Gastrocnemius medialis (tissue), 4 donors: Measurements from ENCODE around the gene OPCML.

Source experiments
- CTCF ChIP-seq, 5 experiments: fragments of 450-650 bp in 3 of 5; fragments of 200-600 bp in 2 of 5; sonication (generic) in 2 of 5; IDR thresholded peaks in 4 of 5; conservative IDR thresholded peaks in 1 of 5; 1 replicate in 4 of 5; 2 replicates in 1 of 5; pipeline ENCODE4 v1.5.1; 2016 to 2019; ENCODE audit warnings: antibody characterized with exemption in 5 of 5, mild to moderate bottlenecking in 3 of 5, moderate library complexity in 3 of 5
- POLR2A ChIP-seq, 2 donors: fragments of 450-650 bp; IDR thresholded peaks; one replicate each; pipeline ENCODE4 v1.6.1; 2017; ENCODE audit warnings: antibody characterized with exemption in 2 of 2, mild to moderate bottlenecking in 2 of 2, moderate library complexity in 2 of 2

- TF ChIP-seq CTCF (IDR thresholded peaks at IDR 0.05 in 4 of 5, conservative IDR thresholded peaks at IDR 0.05 in 1 of 5) (no peak), POLR2A (IDR thresholded peaks at IDR 0.05) (no peak)
Measured at GRCh38 chr11:133034929-133035328, 497.4 kb downstream of the OPCML start.
